Measurements from ENCODE around the gene PDLIM5. TPM values are rescaled to one million over a fixed set of nuclear protein-coding genes. Genes with fewer than 3 reads are reported as not detected.
"Not testable (repeated sequence)": the region's sequence is repeated elsewhere in the genome, so short reads cannot be mapped to it uniquely, and the experiment has no call there.

The PDLIM5 gene
- total and polyA plus RNA-seq, 9 donors, result 154 to 282 (median 221) TPM

GRCh38 chr4:94548571-94548970 lies 96.8 kb downstream of the PDLIM5 start:
- Histone ChIP-seq H3K4me3 (ENCODE audit: low read length) (no peak overlapping the region), H3K27ac (ENCODE audit: low read length) (no peak overlapping the region), H3K9me3 (replicated peaks; ENCODE audit: control insufficient read depth, low read depth, low read length) (no peaks in the 10 kb centered on the region), H3K27me3 (ENCODE audit: control insufficient read depth, insufficient read depth, low read length) (no peaks in the 10 kb centered on the region), H3K4me1 (ENCODE audit: control insufficient read depth, insufficient read depth, low read length) (no peaks in the 10 kb centered on the region), H3K36me3 (ENCODE audit: control insufficient read depth, insufficient read depth, low read length) (no peaks in the 10 kb centered on the region)
- DNase-seq, result no peak
- no CpG with 5 or more reads among the region's 1 CpG for WGBS (ENCODE audit: insufficient coverage)

DNA sequence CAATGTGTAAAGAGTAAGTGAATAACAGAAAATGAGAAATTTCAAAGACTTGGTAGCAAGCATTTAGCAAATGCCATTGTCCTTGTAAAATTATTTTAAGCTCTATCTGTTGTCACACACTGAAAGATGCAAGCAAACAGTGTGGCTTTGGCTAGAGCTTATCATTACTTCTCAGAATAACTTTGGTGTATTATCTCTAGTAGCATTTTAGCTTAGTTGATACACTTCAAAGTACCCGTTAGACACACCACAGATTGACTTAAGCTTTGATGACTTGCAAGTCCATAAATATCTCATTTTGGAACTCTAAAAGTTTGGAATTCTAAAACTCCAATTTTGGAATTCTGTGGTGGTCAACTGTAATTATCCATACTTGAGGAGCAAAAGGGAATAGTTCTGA lies 98.6 kb downstream of the PDLIM5 start:
- no peak overlapping the region for H3K27ac ChIP-seq (ENCODE audit: low read length)
- no peak for DNase-seq
- no peaks in the 10 kb centered on the region for H3K4me1 ChIP-seq (ENCODE audit: control insufficient read depth, insufficient read depth, low read length)

DNA sequence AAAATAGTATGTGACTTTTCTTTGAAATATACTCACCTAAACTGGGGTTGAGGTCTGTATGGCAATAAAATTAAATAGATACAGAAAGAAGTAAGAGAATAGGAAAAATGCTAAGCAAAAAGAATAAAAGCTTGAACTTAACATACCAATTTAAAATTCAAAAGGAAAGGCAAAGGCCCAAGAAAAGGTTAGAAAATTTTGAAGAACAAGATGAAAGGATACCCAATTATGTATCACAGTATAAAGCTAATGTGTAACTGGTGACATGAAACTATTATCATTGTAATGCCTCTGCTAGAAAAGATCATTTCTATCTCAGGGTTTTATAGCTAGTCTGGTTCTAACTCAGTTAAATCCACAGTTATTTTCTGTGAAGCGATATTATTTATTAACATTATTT lies 99.1 kb downstream of the PDLIM5 start:
- no peak overlapping the region for H3K27ac ChIP-seq (ENCODE audit: low read length)
- H3K4me1 ChIP-seq (ENCODE audit: control insufficient read depth, insufficient read depth, low read length), result no peaks in the 10 kb centered on the region

More for the DNA sequence above, 98.6 kb downstream of the PDLIM5 start:
- Histone ChIP-seq H3K9me3 (replicated peaks; ENCODE audit: control insufficient read depth, low read depth, low read length) (no peaks in the 10 kb centered on the region), H3K4me3 (ENCODE audit: low read length) (no peak overlapping the region), H3K27me3 (ENCODE audit: control insufficient read depth, insufficient read depth, low read length) (no peaks in the 10 kb centered on the region), H3K36me3 (ENCODE audit: control insufficient read depth, insufficient read depth, low read length) (no peaks in the 10 kb centered on the region)
- WGBS (ENCODE audit: insufficient coverage), result no CpG with 5 or more reads among the region's 1 CpG

DNA sequence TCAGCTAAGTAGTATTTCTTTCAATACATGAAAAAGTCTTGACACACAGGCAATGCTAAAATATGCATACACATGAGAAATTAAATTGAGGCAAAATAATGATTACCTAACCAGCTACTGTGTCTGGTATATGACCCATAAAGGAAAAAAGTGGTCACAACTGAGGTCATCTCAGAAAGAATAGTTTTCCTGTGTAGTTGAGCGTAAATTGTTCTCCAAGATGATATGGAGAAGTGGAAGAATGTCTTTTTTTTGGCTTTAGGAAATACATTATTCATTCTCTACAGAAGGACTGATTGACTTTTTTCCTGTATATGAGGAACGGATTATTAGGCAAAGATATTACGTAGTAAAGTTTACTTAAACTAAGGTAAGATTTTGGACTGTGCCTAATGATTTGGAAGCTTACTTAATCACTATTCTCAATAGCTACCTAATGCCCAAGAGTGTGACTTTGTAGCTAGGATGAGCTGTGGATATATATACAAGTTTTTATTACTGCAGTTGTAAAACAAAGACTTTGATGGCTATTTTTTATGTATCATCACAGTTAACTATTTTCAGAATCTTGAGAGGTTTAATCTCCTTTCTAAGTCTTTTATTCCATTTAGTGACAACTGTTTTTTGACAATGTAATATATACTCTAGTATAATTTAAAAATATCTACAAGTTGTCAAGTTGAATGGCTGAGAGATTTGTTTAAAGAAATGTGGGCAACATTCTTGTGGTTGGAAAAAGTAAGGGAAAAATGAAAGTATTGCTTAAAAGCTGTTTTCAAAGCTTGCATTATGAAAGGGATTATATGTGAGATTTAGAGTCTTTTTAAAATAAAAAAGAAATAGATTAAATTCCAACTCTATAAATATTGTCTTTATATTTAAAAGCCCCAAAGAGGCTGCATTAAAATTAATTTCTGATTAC lies 100.2 kb downstream of the PDLIM5 start:
- WGBS (ENCODE audit: insufficient coverage), result no CpG with 5 or more reads among the region's 3 CpGs
- H3K27ac ChIP-seq (ENCODE audit: low read length), result no peak overlapping the region

More for the DNA sequence above, 99.1 kb downstream of the PDLIM5 start:
- Histone ChIP-seq H3K27me3 (ENCODE audit: control insufficient read depth, insufficient read depth, low read length) (no peaks in the 10 kb centered on the region), H3K9me3 (replicated peaks; ENCODE audit: control insufficient read depth, low read depth, low read length) (no peaks in the 10 kb centered on the region), H3K4me3 (ENCODE audit: low read length) (no peak overlapping the region), H3K36me3 (ENCODE audit: control insufficient read depth, insufficient read depth, low read length) (no peaks in the 10 kb centered on the region)
- no CpG with 5 or more reads among the region's 1 CpG for WGBS (ENCODE audit: insufficient coverage)
- DNase-seq, result no peak

GRCh38 chr4:94556047-94556446 lies 104.3 kb downstream of the PDLIM5 start:
- H3K36me3 ChIP-seq (ENCODE audit: control insufficient read depth, insufficient read depth, low read length); H3K27ac ChIP-seq (ENCODE audit: low read length); DNase-seq; H3K4me1 ChIP-seq (ENCODE audit: control insufficient read depth, insufficient read depth, low read length); H3K27me3 ChIP-seq (ENCODE audit: control insufficient read depth, insufficient read depth, low read length); H3K9me3 ChIP-seq (replicated peaks; ENCODE audit: control insufficient read depth, low read depth, low read length); H3K4me3 ChIP-seq (ENCODE audit: low read length): not testable (repeated sequence)
- no CpG with 5 or more reads among the region's 4 CpGs for WGBS (ENCODE audit: insufficient coverage)

More for the DNA sequence above, 100.2 kb downstream of the PDLIM5 start:
- no peaks in the 10 kb centered on the region for H3K9me3 ChIP-seq (replicated peaks; ENCODE audit: control insufficient read depth, low read depth, low read length)
- no peaks in the 10 kb centered on the region for H3K27me3 ChIP-seq (ENCODE audit: control insufficient read depth, insufficient read depth, low read length)
- DNase-seq, result no peak
- H3K4me3 ChIP-seq (ENCODE audit: low read length), result no peak overlapping the region
- no peaks in the 10 kb centered on the region for H3K36me3 ChIP-seq (ENCODE audit: control insufficient read depth, insufficient read depth, low read length)
- H3K4me1 ChIP-seq (ENCODE audit: control insufficient read depth, insufficient read depth, low read length), result no peaks in the 10 kb centered on the region

GRCh38 chr4:94557632-94558031 lies 105.9 kb downstream of the PDLIM5 start:
- no CpG with 5 or more reads among the region's 1 CpG for WGBS (ENCODE audit: insufficient coverage)
- H3K27ac ChIP-seq (ENCODE audit: low read length); H3K27me3 ChIP-seq (ENCODE audit: control insufficient read depth, insufficient read depth, low read length); H3K9me3 ChIP-seq (replicated peaks; ENCODE audit: control insufficient read depth, low read depth, low read length); H3K36me3 ChIP-seq (ENCODE audit: control insufficient read depth, insufficient read depth, low read length); DNase-seq; H3K4me3 ChIP-seq (ENCODE audit: low read length); H3K4me1 ChIP-seq (ENCODE audit: control insufficient read depth, insufficient read depth, low read length): not testable (repeated sequence)

- WGBS (ENCODE audit: insufficient coverage), result no CpG with 5 or more reads among the region's 1 CpG
- Histone ChIP-seq H3K9me3 (replicated peaks; ENCODE audit: control insufficient read depth, low read depth, low read length) (no peaks in the 10 kb centered on the region), H3K4me3 (ENCODE audit: low read length) (no peak overlapping the region), H3K27me3 (ENCODE audit: control insufficient read depth, insufficient read depth, low read length) (no peaks in the 10 kb centered on the region), H3K4me1 (ENCODE audit: control insufficient read depth, insufficient read depth, low read length) (no peaks in the 10 kb centered on the region), H3K27ac (ENCODE audit: low read length) (no peak overlapping the region), H3K36me3 (ENCODE audit: control insufficient read depth, insufficient read depth, low read length) (no peaks in the 10 kb centered on the region)
- DNase-seq, result no peak
Observed at GRCh38 chr4:94558392-94558904, 106.7 kb downstream of the PDLIM5 start.

- no peak overlapping the region for H3K4me3 ChIP-seq (ENCODE audit: low read length)
- no peaks in the 10 kb centered on the region for H3K9me3 ChIP-seq (replicated peaks; ENCODE audit: control insufficient read depth, low read depth, low read length)
- no peaks in the 10 kb centered on the region for H3K4me1 ChIP-seq (ENCODE audit: control insufficient read depth, insufficient read depth, low read length)
- H3K36me3 ChIP-seq (ENCODE audit: control insufficient read depth, insufficient read depth, low read length), result no peaks in the 10 kb centered on the region
- WGBS (ENCODE audit: insufficient coverage), result 40% methylated on average over 1 of the region's 3 CpGs
- DNase-seq, result peak; percentile 44
- H3K27ac ChIP-seq (ENCODE audit: low read length), result no peak overlapping the region
- no peaks in the 10 kb centered on the region for H3K27me3 ChIP-seq (ENCODE audit: control insufficient read depth, insufficient read depth, low read length)
Observed at GRCh38 chr4:94559351-94559806, 107.6 kb downstream of the PDLIM5 start.

DNA sequence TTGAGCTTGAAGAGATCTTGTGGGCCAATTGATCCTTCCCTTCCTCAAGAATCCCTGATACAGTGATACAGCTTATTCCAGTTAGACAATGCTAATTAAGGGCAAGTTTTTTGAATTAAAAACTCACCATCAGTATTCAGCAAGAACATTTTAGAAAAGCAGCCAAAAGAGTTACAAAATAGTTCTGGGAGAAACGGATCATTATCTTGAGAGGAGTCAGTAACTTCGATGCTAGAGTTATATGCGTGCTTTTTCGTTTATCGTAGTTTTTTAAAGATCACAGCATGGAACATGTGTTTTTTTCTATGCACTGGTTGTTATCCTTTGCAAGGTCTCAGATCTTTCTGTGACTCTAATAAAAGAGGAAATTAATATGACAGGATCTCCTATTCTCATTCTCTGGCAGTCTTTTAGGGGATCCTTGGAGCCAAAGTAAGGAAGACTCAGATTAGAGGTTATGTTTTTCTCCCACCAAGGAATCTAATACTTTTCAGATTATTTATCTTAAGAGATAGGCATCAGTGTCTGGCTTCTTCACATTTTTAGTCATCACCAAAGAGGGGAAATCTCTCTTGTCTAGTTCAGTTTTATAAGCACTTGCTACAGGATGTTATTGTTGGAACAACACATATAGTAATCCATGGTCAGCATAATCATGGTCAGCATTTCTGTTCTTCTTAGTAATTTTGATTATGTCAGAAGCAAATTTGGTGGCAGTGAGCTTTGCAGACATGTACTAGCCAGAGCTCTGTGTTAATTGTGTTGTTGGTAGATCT lies 109.7 kb downstream of the PDLIM5 start:
- H3K36me3 ChIP-seq (ENCODE audit: control insufficient read depth, insufficient read depth, low read length), result no peaks in the 10 kb centered on the region
- no peak overlapping the region for H3K27ac ChIP-seq (ENCODE audit: low read length)

DNA sequence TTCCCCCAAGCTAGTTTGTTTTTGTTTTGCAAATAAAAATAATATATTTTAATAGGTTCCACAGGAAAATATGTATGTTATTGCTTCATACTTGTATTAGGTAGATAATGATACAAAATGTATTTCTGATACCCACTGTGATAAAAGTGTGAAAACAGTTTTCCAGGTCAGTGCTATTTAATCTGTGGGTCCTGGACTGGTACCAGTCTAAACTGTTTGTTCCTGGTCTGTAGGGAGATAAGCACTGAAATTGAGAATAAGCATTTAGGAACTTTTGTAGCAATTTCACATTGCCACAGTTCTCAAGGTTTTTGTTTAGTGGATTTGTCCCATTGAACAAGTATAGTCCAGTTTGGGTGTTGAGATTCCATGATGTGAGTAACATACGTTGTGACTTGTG lies 110.5 kb downstream of the PDLIM5 start:
- 100% methylated on average over 1 of the region's 1 CpG for WGBS (ENCODE audit: insufficient coverage)

More for the DNA sequence above, 109.7 kb downstream of the PDLIM5 start:
- no peaks in the 10 kb centered on the region for H3K27me3 ChIP-seq (ENCODE audit: control insufficient read depth, insufficient read depth, low read length)
- DNase-seq, result peak; percentile 32
- H3K4me3 ChIP-seq (ENCODE audit: low read length), result no peak overlapping the region
- no peaks in the 10 kb centered on the region for H3K9me3 ChIP-seq (replicated peaks; ENCODE audit: control insufficient read depth, low read depth, low read length)
- 65% methylated on average over 4 of the region's 5 CpGs for WGBS (ENCODE audit: insufficient coverage)
- H3K4me1 ChIP-seq (ENCODE audit: control insufficient read depth, insufficient read depth, low read length), result no peaks in the 10 kb centered on the region

More for the DNA sequence above, 110.5 kb downstream of the PDLIM5 start:
- no peak for DNase-seq
- Histone ChIP-seq H3K36me3 (ENCODE audit: control insufficient read depth, insufficient read depth, low read length) (no peaks in the 10 kb centered on the region), H3K9me3 (replicated peaks; ENCODE audit: control insufficient read depth, low read depth, low read length) (no peaks in the 10 kb centered on the region), H3K27ac (ENCODE audit: low read length) (no peak overlapping the region), H3K27me3 (ENCODE audit: control insufficient read depth, insufficient read depth, low read length) (no peaks in the 10 kb centered on the region), H3K4me3 (ENCODE audit: low read length) (no peak overlapping the region), H3K4me1 (ENCODE audit: control insufficient read depth, insufficient read depth, low read length) (no peaks in the 10 kb centered on the region)

Measured in muscle of leg (tissue), 11 donors.